Measurements from ENCODE around the gene TSPAN19. TPM values are rescaled to one million over a fixed set of nuclear protein-coding genes. Genes with fewer than 3 reads are reported as not detected.
A peak's percentile ranks its signal among the peaks of the same experiment; 100 is the strongest.
"Not testable (repeated sequence)": the region's sequence is repeated elsewhere in the genome, so short reads cannot be mapped to it uniquely, and the experiment has no call there.

TSPAN19 gene
- total and polyA plus RNA-seq, 2 donors, result 0.05 to 0.27 TPM

DNA sequence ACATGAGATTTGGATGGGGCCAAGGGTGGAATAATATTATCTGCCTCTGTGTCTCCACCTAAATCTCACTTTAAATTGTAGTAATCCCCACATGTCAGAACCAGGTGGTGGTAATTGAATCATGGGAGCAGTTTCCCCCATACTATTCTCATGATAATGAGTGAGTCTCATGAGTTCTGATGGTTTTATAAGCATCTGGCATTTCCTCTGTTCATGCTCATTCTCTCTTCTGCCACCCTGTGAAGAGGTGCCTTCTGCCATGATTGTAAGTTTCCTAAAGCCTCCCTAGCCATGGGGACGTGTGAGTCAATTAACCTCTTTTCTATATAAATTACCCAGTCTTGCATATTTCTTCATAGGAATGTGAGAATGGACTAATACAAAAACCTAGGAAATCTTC lies 29.9 kb downstream of the TSPAN19 start:
- H3K4me1 ChIP-seq (ENCODE audit: control insufficient read depth in 2 of 2, insufficient read depth in 2 of 2, low read length in 2 of 2), result peaks cover 9 to 21% of the 10 kb centered on the region in 2 donors
- H3K27ac ChIP-seq (ENCODE audit: low read depth in 1 of 2, low read length in 1 of 2), result peak overlapping the region in 1 of 2 donors; percentile 2
- no peaks in the 10 kb centered on the region for H3K36me3 ChIP-seq (ENCODE audit: control insufficient read depth in 2 of 2, insufficient read depth in 2 of 2, low read length in 1 of 2)
- no peaks in the 10 kb centered on the region for H3K27me3 ChIP-seq (ENCODE audit: control insufficient read depth in 2 of 2, insufficient read depth in 1 of 2, low read length in 1 of 2)
- no peak overlapping the region for H3K4me3 ChIP-seq (ENCODE audit: low read length in 2 of 2)
- no peak for DNase-seq (ENCODE audit: low read depth in 6 of 9, low spot score in 9 of 9)
- H3K9me3 ChIP-seq (ENCODE audit: control insufficient read depth in 2 of 2, insufficient read depth in 1 of 2, low read length in 1 of 2), result no peaks in the 10 kb centered on the region
- 73% methylated on average over 1 of the region's 1 CpG for WGBS

DNA sequence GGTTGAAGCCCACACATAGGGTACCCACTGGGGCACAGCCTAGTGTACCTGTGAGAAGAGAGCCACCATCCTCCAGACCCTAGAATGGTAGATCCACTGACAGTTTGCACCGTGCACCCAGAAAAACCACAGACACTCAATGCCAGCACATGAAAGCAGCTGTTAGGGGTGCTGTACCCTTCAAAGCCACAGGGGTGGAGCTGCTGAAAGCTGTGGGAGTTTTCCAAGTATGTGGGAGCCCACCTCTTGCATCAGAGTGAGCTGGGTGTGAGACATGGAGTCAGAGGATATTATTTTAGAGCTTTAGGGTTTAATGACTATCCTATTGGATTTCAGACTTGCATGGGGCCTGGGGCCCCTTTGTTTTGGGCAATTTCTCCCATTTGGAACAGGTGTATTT lies 30.5 kb downstream of the TSPAN19 start:
- peak overlapping the region in 1 of 2 donors; percentile 70 for H3K27ac ChIP-seq (ENCODE audit: low read depth in 1 of 2, low read length in 1 of 2)
- whole genome bisulfite sequencing, result 18% methylated on average over 1 of the region's 1 CpG

DNA sequence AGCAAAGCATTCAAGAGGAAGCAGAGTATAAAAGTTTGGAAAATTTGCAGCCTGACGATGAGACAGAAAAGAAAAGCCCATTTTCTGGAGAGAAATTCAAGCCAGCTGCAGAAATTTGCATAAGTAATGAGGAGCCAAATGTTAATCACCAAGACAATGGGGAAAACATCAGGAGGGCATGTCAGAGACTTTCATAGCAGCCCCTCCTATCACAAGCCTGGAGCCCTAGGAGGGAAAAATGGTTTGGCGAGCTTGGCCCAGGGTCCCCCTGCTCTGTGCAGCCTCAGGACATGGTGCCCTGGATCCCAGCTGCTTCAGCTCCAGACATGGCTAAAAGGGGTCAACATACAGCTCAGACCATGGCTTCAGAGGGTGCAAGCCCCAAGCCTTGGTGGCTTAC lies 31.0 kb downstream of the TSPAN19 start:
- H3K27ac ChIP-seq (ENCODE audit: low read depth in 1 of 2, low read length in 1 of 2), result peak overlapping the region; percentile 64 to 70
- H3K4me3 ChIP-seq (ENCODE audit: low read length in 2 of 2); H3K36me3 ChIP-seq (ENCODE audit: control insufficient read depth in 2 of 2, insufficient read depth in 2 of 2, low read length in 1 of 2); H3K9me3 ChIP-seq (ENCODE audit: control insufficient read depth in 2 of 2, insufficient read depth in 1 of 2, low read length in 1 of 2); DNase-seq (ENCODE audit: low read depth in 6 of 9, low spot score in 9 of 9); H3K27me3 ChIP-seq (ENCODE audit: control insufficient read depth in 2 of 2, insufficient read depth in 1 of 2, low read length in 1 of 2): not testable (repeated sequence)
- H3K4me1 ChIP-seq (ENCODE audit: control insufficient read depth in 2 of 2, insufficient read depth in 2 of 2, low read length in 2 of 2), result peaks cover 9 to 21% of the 10 kb centered on the region in 2 donors
- WGBS, result 65% methylated on average over 2 of the region's 2 CpGs

More for the DNA sequence above, 30.5 kb downstream of the TSPAN19 start:
- DNase-seq (ENCODE audit: low read depth in 6 of 9, low spot score in 9 of 9), result peak in 8 of 9 donors; percentile 9 to 69 (median 22)
- Histone ChIP-seq H3K4me1 (ENCODE audit: control insufficient read depth in 2 of 2, insufficient read depth in 2 of 2, low read length in 2 of 2) (peaks cover 9 to 21% of the 10 kb centered on the region in 2 donors), H3K9me3 (ENCODE audit: control insufficient read depth in 2 of 2, insufficient read depth in 1 of 2, low read length in 1 of 2) (no peaks in the 10 kb centered on the region), H3K36me3 (ENCODE audit: control insufficient read depth in 2 of 2, insufficient read depth in 2 of 2, low read length in 1 of 2) (no peaks in the 10 kb centered on the region), H3K27me3 (ENCODE audit: control insufficient read depth in 2 of 2, insufficient read depth in 1 of 2, low read length in 1 of 2) (no peaks in the 10 kb centered on the region), H3K4me3 (ENCODE audit: low read length in 2 of 2) (no peak overlapping the region)

DNA sequence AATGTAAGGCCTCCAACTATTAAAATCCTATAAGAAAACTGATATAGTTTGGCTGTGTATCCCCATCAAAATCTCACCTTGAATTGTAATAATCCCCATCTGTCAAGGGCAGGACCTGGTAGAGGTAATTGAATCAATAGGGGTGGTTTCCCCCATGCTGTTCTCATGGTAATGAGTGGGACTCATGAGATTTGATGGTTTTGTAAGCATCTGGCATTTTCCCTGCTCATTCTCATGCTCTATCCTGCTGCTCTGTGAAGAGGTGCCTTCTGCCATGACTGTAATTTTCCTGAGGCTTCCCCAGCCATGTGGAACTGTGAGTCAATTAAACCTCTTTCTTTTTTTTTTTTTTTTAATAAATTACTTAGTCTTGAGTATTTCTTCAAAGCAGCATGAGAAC lies 31.9 kb downstream of the TSPAN19 start:
- H3K4me3 ChIP-seq (ENCODE audit: low read length in 2 of 2), result no peak overlapping the region
- H3K27ac ChIP-seq (ENCODE audit: low read depth in 1 of 2, low read length in 1 of 2), result no peak overlapping the region
- H3K4me1 ChIP-seq (ENCODE audit: control insufficient read depth in 2 of 2, insufficient read depth in 2 of 2, low read length in 2 of 2), result peaks cover 9 to 21% of the 10 kb centered on the region in 2 donors
- no peaks in the 10 kb centered on the region for H3K36me3 ChIP-seq (ENCODE audit: control insufficient read depth in 2 of 2, insufficient read depth in 2 of 2, low read length in 1 of 2)
- no peaks in the 10 kb centered on the region for H3K27me3 ChIP-seq (ENCODE audit: control insufficient read depth in 2 of 2, insufficient read depth in 1 of 2, low read length in 1 of 2)
- no peaks in the 10 kb centered on the region for H3K9me3 ChIP-seq (ENCODE audit: control insufficient read depth in 2 of 2, insufficient read depth in 1 of 2, low read length in 1 of 2)
- no peak for DNase-seq (ENCODE audit: low read depth in 6 of 9, low spot score in 9 of 9)

DNA sequence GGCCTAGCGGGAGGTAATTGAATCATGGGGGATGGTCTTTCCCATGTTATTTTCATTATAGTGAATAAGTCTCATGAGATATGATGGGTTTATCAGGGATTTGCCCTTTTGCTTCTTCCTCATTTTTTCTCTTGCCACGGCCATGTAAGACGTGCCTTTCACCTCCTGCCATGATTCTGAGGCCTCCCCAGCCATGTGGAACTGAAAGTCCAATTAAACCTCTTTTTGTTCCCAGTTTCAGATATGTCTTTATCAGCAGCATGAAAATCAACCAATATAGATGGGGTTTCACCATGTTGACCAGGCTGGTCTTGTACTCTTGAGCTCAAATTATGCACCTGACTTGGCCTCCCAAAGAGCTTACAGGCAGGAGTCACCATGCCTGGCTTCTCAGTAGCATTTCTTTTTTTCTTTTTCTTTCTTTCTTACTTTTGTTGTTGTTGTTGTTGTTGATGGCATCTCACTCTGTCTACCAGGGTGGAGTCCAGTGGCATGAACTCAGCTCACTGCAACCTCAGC lies 33.2 kb downstream of the TSPAN19 start:
- Histone ChIP-seq H3K36me3 (ENCODE audit: control insufficient read depth in 2 of 2, insufficient read depth in 2 of 2, low read length in 1 of 2) (no peaks in the 10 kb centered on the region), H3K27me3 (ENCODE audit: control insufficient read depth in 2 of 2, insufficient read depth in 1 of 2, low read length in 1 of 2) (no peaks in the 10 kb centered on the region), H3K4me1 (ENCODE audit: control insufficient read depth in 2 of 2, insufficient read depth in 2 of 2, low read length in 2 of 2) (peaks cover 9 to 21% of the 10 kb centered on the region in 2 donors), H3K9me3 (ENCODE audit: control insufficient read depth in 2 of 2, insufficient read depth in 1 of 2, low read length in 1 of 2) (no peaks in the 10 kb centered on the region), H3K27ac (ENCODE audit: low read depth in 1 of 2, low read length in 1 of 2) (no peak overlapping the region), H3K4me3 (ENCODE audit: low read length in 2 of 2) (no peak overlapping the region)
- 91% methylated on average over 3 of the region's 3 CpGs for WGBS
- no peak for DNase-seq (ENCODE audit: low read depth in 6 of 9, low spot score in 9 of 9)

DNA sequence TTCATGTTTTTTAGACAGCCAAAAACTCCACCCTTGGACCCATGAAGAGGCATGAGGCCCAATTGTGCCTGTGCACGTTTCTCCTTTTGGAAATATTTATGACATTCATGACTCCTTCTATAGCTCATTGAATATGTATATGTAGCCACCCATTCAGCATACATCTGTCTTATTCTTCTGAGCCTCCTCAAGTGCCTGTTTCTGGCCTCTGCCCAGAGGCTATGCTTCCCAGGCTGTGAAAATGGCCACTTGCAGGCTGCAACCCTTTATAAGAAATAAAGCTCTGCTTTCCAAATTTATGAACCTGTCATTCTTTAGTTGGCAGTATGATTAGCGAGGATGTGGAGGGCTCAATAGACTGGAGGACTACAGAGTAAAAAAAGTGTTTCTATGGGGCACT lies 35.3 kb downstream of the TSPAN19 start:
- DNase-seq (ENCODE audit: low read depth in 6 of 9, low spot score in 9 of 9), result no peak
- Histone ChIP-seq H3K4me3 (ENCODE audit: low read length in 2 of 2) (no peak overlapping the region), H3K4me1 (ENCODE audit: control insufficient read depth in 2 of 2, insufficient read depth in 2 of 2, low read length in 2 of 2) (peaks cover 7 to 15% of the 10 kb centered on the region in 2 donors), H3K9me3 (ENCODE audit: control insufficient read depth in 2 of 2, insufficient read depth in 1 of 2, low read length in 1 of 2) (no peaks in the 10 kb centered on the region), H3K27me3 (ENCODE audit: control insufficient read depth in 2 of 2, insufficient read depth in 1 of 2, low read length in 1 of 2) (no peaks in the 10 kb centered on the region), H3K36me3 (ENCODE audit: control insufficient read depth in 2 of 2, insufficient read depth in 2 of 2, low read length in 1 of 2) (no peaks in the 10 kb centered on the region), H3K27ac (ENCODE audit: low read depth in 1 of 2, low read length in 1 of 2) (no peak overlapping the region)
- WGBS, result 82% methylated on average over 2 of the region's 2 CpGs

DNA sequence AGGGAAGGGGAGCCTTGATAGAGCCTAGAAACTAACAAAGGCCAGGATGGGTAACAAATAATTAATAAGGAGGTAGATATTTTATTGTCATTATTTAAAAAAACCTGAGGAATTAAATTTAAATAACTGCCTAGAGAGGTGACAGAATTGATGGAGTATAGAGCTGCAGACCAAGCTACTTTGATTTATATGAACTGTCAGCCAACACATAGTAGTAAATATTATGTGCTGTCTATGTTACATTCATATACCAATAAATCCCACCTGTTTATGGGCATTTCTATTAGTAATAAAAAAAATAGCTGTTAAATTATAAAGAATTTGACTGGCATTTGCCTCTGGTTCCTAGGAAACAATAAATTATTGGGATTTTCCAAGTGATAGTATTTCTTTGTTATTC lies 37.7 kb downstream of the TSPAN19 start:
- Histone ChIP-seq H3K4me3 (ENCODE audit: low read length in 2 of 2) (no peak overlapping the region), H3K27me3 (ENCODE audit: control insufficient read depth in 2 of 2, insufficient read depth in 1 of 2, low read length in 1 of 2) (no peaks in the 10 kb centered on the region), H3K36me3 (ENCODE audit: control insufficient read depth in 2 of 2, insufficient read depth in 2 of 2, low read length in 1 of 2) (no peaks in the 10 kb centered on the region), H3K4me1 (ENCODE audit: control insufficient read depth in 2 of 2, insufficient read depth in 2 of 2, low read length in 2 of 2) (peaks cover 3 to 9% of the 10 kb centered on the region in 2 donors), H3K9me3 (ENCODE audit: control insufficient read depth in 2 of 2, insufficient read depth in 1 of 2, low read length in 1 of 2) (no peaks in the 10 kb centered on the region), H3K27ac (ENCODE audit: low read depth in 1 of 2, low read length in 1 of 2) (no peak overlapping the region)
- DNase-seq (ENCODE audit: low read depth in 6 of 9, low spot score in 9 of 9), result no peak

DNA sequence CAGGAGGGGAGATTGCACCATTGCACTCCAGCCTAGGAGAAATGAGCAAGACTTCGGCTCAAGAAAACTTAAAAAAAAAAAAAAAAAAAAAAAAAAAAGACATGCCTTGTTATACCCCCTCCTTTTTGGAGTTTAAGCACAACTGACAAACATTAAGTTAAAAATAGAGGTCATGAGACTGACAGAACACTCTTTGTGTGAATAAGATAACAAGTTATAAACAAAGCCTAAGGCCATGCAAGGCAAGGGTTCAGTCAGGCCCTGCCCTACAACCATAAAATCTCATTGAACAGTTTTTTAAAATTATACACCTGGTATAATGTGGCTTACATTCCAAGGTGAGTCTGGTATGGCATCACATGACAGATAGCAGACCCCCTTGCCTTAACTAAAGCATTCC lies 39.3 kb downstream of the TSPAN19 start:
- Histone ChIP-seq H3K4me1 (ENCODE audit: control insufficient read depth in 2 of 2, insufficient read depth in 2 of 2, low read length in 2 of 2) (peaks cover 3 to 11% of the 10 kb centered on the region in 2 donors), H3K27ac (ENCODE audit: low read depth in 1 of 2, low read length in 1 of 2) (no peak overlapping the region), H3K4me3 (ENCODE audit: low read length in 2 of 2) (no peak overlapping the region), H3K9me3 (ENCODE audit: control insufficient read depth in 2 of 2, insufficient read depth in 1 of 2, low read length in 1 of 2) (no peaks in the 10 kb centered on the region), H3K36me3 (ENCODE audit: control insufficient read depth in 2 of 2, insufficient read depth in 2 of 2, low read length in 1 of 2) (no peaks in the 10 kb centered on the region), H3K27me3 (ENCODE audit: control insufficient read depth in 2 of 2, insufficient read depth in 1 of 2, low read length in 1 of 2) (no peaks in the 10 kb centered on the region)
- DNase-seq (ENCODE audit: low read depth in 6 of 9, low spot score in 9 of 9), result no peak
- 100% methylated on average over 1 of the region's 1 CpG for WGBS

DNA sequence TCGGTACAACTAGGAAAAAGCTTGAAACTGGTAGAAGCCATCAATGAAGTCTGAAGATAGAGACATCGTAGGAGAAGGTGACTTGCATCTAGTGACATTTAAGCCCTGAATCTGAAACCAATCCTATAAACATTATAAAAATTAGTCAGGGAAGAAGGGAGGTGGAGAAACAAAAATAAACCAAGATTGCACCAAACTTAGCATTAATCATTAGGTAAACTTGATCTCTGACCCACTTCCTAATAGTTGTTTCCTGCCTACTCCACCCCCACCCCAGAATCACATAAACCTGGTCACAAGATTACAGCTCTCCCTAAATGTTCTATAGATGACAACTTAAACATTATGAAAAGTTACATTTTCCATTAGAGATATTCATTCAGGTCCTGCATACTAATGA lies 40.4 kb downstream of the TSPAN19 start:
- 95% methylated on average over 2 of the region's 2 CpGs for WGBS
- H3K4me1 ChIP-seq (ENCODE audit: control insufficient read depth in 2 of 2, insufficient read depth in 2 of 2, low read length in 2 of 2), result peaks cover 3 to 13% of the 10 kb centered on the region in 2 donors

DNA sequence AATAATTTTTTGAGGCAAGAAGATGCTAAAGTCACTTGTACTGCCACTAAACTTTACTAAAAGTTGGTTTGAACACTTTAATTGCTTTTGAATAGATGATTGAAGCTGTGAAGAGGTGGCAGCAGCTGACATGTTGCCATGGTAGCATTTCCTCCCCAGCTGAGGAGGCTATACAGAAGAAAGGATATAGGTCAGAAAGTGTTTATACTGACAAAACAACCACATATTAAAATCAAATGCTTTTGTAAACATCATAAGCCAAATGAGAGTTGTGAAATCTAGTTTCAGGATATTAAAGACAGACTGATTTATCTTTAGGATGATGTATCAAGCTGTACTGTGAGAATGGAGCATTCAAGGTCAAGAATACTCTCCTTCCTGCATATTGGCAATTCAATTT lies 41.7 kb downstream of the TSPAN19 start:
- no peaks in the 10 kb centered on the region for H3K36me3 ChIP-seq (ENCODE audit: control insufficient read depth in 2 of 2, insufficient read depth in 2 of 2, low read length in 1 of 2)
- DNase-seq (ENCODE audit: low read depth in 6 of 9, low spot score in 9 of 9), result peak; percentile 39 to 86 (median 65)
- no peaks in the 10 kb centered on the region for H3K9me3 ChIP-seq (ENCODE audit: control insufficient read depth in 2 of 2, insufficient read depth in 1 of 2, low read length in 1 of 2)
- peak overlapping the region; percentile 47 to 94 for H3K27ac ChIP-seq (ENCODE audit: low read depth in 1 of 2, low read length in 1 of 2)
- peak overlapping the region in 1 of 2 donors; percentile 4 for H3K4me3 ChIP-seq (ENCODE audit: low read length in 2 of 2)
- H3K4me1 ChIP-seq (ENCODE audit: control insufficient read depth in 2 of 2, insufficient read depth in 2 of 2, low read length in 2 of 2), result peaks cover 3 to 13% of the 10 kb centered on the region in 2 donors
- H3K27me3 ChIP-seq (ENCODE audit: control insufficient read depth in 2 of 2, insufficient read depth in 1 of 2, low read length in 1 of 2), result no peaks in the 10 kb centered on the region

More for the DNA sequence above, 40.4 kb downstream of the TSPAN19 start:
- Histone ChIP-seq H3K27ac (ENCODE audit: low read depth in 1 of 2, low read length in 1 of 2) (no peak overlapping the region), H3K4me3 (ENCODE audit: low read length in 2 of 2) (no peak overlapping the region), H3K27me3 (ENCODE audit: control insufficient read depth in 2 of 2, insufficient read depth in 1 of 2, low read length in 1 of 2) (no peaks in the 10 kb centered on the region), H3K36me3 (ENCODE audit: control insufficient read depth in 2 of 2, insufficient read depth in 2 of 2, low read length in 1 of 2) (no peaks in the 10 kb centered on the region), H3K9me3 (ENCODE audit: control insufficient read depth in 2 of 2, insufficient read depth in 1 of 2, low read length in 1 of 2) (no peaks in the 10 kb centered on the region)
- no peak for DNase-seq (ENCODE audit: low read depth in 6 of 9, low spot score in 9 of 9)

Measured in thymus (tissue), 11 donors.